SH-SY5Y (cell line): ENCODE data around the gene UBD.

Experiments used
- GATA2 ChIP-seq: IDR thresholded peaks from 2 replicates; pipeline ENCODE4 v1.6.1; 2011; ENCODE audit warnings: mild to moderate bottlenecking, low read depth, low read length
- GATA3 ChIP-seq: IDR thresholded peaks from 2 replicates; pipeline ENCODE4 v1.6.1; 2011; ENCODE audit warnings: low read depth, mild to moderate bottlenecking, low read length, moderate library complexity

GRCh38 chr6:29564875-29565274 lies 5.3 kb upstream of the UBD start:
- TF ChIP-seq GATA2, result no peak
- no peak for TF ChIP-seq GATA3
